GM19238 (cell line): Measurements from ENCODE around the gene MAPKBP1.

Source experiments
- DNase-seq: peaks from one replicate; pipeline ENCODE4 v3.0.0; 2011; ENCODE audit warnings: low spot score; ENCODE audit not compliant: insufficient read length

Gene MAPKBP1

GRCh38 chr15:41782371-41783282 is 8.3 kb downstream of the MAPKBP1 start:
- DNase-seq: no peak

GRCh38 chr15:41783296-41783695 is 9.0 kb downstream of the MAPKBP1 start:
- no peak for DNase-seq

GRCh38 chr15:41788262-41788661 is 14.0 kb downstream of the MAPKBP1 start:
- DNase-seq: no peak

- no peak for DNase-seq
Measured at GRCh38 chr15:41789236-41789635, 15.0 kb downstream of the MAPKBP1 start.

GRCh38 chr15:41789662-41790061 is 15.4 kb downstream of the MAPKBP1 start:
- DNase-seq: no peak

GRCh38 chr15:41790169-41790568 is 15.9 kb downstream of the MAPKBP1 start:
- no peak for DNase-seq

GRCh38 chr15:41790756-41791546 is 16.7 kb downstream of the MAPKBP1 start:
- no peak for DNase-seq

GRCh38 chr15:41791547-41791937 is 17.3 kb downstream of the MAPKBP1 start:
- no peak for DNase-seq

GRCh38 chr15:41792000-41792637 is 17.8 kb downstream of the MAPKBP1 start:
- no peak for DNase-seq

- no peak for DNase-seq
Measured at GRCh38 chr15:41794081-41794480, 19.8 kb downstream of the MAPKBP1 start.

- no peak for DNase-seq
Measured at GRCh38 chr15:41795996-41796856, 21.9 kb downstream of the MAPKBP1 start.

GRCh38 chr15:41797201-41797944 is 23.1 kb downstream of the MAPKBP1 start:
- DNase-seq: no peak

GRCh38 chr15:41798607-41799487 is 24.6 kb downstream of the MAPKBP1 start:
- DNase-seq: no peak

GRCh38 chr15:41799488-41799805 is 25.2 kb downstream of the MAPKBP1 start:
- DNase-seq: no peak

- DNase-seq: no peak
Measured at GRCh38 chr15:41801185-41801584, 26.9 kb downstream of the MAPKBP1 start.

GRCh38 chr15:41801850-41802455 is 27.7 kb downstream of the MAPKBP1 start:
- DNase-seq: no peak

- DNase-seq: no peak
Measured at GRCh38 chr15:41804361-41804760, 30.1 kb downstream of the MAPKBP1 start.

- DNase-seq: no peak
Measured at GRCh38 chr15:41804916-41805666, 30.8 kb downstream of the MAPKBP1 start.
